Middle frontal gyrus (tissue), 1 donor: ENCODE measurements around the gene STYXL2.

Experiments used
- DNase-seq: peaks from one replicate; pipeline ENCODE4 v3.0.0-alpha.2; 2015; ENCODE audit warnings: low spot score; ENCODE audit errors: extremely low spot score

The STYXL2 gene

DNA sequence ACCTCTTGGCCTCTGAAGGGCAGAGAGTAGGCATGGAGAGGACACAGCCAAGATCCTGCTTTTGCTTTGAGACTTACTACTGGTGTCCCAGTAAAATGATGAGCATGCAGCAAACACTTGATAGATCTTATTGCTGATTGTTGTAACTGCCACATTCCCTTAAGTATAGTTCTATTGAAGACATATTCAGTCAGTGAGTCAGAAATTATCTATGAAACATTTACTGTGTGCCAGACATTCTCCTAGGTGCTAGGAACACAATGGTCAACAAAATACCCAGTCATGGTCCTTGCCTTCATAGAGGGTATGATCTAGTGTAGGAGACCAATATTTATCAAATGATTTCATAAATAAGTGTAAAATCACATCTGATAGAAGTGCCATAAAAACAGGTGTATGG lies 13.6 kb downstream of the STYXL2 start:
- DNase-seq = no peak

DNA sequence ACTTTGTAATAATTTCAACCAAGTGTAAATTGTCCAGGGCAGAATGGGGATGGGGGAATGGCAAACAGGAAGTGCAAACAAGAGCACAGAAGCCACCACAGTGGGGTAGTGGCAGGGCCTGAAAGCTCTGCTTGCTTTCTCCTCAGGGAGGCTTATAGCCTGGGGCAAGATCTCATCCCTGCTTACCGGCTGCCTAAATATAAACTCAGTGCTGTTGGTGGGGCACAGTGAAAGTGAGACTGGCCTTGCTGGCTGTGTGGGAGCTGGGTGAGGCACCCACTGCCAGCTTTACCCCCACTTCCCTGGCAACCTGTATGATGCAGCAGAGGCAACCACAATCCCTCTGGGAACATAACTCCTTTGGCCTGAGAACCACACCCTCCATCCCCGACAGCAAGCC lies 15.2 kb downstream of the STYXL2 start:
- DNase-seq = no peak

DNA sequence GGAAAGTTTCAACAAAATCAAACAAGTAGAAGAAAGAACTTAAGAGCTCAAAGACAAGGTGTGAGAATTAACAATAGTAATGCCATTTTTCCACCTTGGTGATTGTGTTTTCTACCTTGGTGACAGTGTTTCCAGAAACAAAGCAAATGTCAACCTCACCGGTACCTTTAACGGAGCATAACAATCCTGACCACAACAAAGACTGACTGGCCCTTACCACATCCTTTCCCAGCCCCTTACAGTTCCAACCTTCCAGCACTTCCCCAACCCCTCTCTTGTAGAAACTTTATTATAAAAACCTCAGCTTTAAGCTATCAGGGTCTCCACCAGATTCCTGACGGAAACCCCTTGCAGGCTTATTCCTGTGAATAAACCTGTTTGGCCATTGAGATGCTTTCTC lies 16.7 kb downstream of the STYXL2 start:
- DNase-seq = no peak

DNA sequence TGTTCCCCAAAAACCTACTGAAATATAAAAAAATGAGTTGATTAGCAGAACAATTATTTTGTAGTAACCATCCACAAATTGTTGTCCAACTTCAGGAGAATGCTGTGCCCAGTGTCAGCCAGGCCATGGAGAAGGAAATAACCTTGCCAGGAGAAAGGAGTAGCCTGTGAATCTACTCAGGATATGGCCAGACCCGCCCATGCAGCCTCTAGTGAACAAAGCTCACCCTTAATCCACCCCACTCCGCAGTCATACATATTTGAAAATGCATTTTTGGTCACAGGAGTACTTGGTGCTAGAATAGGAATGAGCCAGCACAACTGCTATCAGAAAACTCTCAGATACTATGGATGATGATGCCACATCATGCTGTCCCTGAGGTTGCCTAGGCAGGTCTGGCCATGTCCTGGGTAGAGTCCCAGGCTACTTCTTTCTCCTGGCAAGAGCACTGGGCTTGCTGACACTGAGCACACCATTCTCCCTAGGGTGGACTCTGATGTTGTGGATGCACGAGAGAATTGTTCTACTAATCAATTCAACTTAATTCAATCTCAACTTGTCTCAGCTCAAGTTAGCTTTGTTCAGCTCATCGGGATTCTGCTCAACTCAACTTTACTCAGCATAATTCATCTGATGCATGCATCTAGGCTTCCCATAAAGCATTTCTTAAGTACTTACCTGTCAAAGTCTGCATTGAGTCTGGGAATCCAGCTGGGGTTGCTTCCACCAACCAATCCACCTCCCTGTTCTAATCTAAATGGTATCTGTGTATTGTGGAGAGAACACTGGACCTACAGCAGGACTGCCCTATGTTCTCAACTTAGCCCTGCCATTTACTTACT lies 18.2 kb downstream of the STYXL2 start:
- DNase-seq = no peak

DNA sequence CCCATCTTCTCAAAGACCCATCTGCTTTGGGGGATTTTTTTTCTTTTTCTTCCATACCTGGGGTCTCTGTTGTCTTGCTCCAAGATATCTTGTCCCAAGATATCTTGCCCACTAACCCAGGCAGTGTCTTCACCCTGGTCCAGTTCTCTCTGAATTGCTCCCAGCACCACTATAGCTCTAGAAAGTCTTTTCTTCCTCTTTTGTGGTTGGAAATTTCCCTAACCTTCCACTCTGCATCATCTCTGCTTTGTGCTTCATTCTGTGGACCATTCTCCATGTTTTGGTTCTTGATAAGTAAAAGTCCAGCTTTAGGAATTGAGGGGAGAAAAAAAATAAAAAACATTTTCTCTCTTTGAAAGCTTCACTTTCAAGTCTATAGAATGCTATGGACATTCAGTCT lies 20.9 kb downstream of the STYXL2 start:
- DNase-seq = no peak

DNA sequence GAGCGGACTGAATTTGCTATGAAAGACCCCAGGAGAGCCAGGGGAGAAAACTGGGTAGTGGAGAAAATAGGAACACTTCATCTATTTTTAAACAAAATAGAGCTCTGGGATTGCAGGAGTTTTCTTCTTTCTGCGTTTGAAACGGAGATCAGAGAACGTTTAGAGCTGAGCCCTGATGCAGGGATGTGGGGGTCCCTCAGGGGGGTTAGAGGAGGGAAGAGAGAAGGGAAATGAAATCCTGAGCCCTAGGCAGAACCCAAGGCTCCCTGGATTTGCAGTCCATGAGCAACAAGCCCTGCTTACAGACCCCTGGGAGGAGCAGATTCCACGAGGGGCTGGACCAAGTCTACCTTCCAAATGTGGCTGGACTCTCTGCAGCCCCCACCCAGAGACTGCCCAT lies 21.8 kb downstream of the STYXL2 start:
- no peak for DNase-seq

DNA sequence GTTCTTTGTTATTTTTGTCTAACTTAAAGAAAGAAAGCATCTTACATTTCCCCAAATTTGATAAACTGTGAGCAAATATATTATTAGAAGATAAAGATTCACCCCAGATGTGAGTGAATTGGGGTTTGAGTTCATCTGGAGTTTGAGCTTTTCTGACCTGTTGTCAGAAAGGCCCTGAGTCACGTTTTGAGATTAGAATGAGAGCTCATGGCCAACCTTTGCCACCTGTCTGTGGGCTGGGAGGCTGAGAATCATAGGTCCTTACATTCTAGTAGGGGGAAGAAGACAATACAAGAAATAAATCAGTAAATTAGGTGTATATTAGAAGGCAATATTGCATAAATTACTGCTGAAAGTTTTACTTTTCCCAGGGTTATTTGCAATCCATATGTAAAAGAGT lies 22.3 kb downstream of the STYXL2 start:
- no peak for DNase-seq

DNA sequence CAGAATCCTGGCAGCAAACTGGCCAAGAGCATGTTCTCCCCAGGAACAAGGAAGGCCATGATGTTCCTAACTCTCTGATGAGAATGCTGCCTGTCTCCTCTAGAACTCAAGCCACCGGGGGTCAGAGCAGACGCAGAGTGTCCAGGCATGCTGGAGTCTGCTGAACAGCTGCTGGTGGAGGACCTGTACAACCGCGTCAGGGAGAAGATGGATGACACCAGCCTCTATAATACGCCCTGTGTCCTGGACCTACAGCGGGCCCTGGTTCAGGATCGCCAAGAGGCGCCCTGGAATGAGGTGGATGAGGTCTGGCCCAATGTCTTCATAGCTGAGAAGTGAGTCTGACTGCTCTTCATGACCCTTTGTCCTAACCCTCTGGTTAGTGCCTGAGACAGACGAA lies 23.4 kb downstream of the STYXL2 start:
- no peak for DNase-seq

DNA sequence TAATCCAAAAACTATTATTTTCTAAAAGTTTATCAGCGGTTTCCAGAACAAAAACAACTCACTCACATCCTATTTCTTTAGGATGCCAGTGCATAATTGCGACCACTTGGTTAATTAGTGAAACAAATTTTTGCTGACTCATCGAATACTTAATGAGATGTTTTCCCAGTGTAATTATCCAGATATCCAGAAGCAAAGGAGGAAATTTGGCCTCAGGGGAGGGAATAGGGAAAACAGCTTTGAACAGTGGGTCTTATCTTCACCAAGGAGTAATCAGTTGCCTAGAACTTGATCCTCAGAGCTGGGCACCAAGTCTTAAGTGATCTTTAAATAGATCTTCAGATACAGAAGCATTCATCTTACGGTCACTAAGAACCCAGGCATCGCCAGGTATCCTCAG lies 24.3 kb downstream of the STYXL2 start:
- DNase-seq = no peak

DNA sequence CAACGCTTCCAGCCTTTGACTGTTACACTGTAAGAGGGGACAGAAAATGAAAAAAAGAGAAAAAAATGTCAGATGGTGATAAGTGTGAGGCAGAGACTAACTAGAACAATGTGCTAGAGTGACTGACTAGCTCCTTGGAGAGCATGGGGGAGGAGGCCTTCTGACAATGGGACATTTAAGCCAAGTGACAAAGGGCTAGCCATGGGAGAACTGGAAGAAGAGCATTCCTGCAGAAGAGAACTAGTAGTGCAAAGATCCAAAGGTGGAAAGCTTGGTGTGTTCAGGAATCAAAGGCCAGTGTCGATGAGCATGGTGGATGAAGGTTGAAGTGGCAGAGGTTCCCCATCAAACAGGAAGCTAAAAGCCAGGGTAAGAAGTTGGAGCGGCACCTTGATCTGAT lies 25.8 kb downstream of the STYXL2 start:
- no peak for DNase-seq

DNA sequence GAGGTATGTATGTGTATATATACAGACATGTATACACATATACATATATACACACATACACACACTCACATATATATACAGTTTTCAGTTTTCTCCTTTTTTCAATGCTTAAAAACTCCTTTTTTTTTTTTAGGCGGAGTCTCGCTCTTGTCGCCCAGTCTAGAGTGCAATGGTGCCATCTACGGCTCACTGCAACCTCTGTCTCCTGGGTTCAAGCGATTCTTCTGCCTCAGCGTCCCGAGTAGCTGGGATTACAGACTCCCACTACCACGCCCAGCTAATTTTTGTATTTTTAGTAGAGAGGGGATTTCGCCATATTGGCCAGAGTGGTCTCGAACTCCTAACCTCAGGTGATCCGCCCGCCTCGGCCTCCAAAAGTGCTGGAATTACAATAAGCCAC lies 27.0 kb downstream of the STYXL2 start:
- no peak for DNase-seq

DNA sequence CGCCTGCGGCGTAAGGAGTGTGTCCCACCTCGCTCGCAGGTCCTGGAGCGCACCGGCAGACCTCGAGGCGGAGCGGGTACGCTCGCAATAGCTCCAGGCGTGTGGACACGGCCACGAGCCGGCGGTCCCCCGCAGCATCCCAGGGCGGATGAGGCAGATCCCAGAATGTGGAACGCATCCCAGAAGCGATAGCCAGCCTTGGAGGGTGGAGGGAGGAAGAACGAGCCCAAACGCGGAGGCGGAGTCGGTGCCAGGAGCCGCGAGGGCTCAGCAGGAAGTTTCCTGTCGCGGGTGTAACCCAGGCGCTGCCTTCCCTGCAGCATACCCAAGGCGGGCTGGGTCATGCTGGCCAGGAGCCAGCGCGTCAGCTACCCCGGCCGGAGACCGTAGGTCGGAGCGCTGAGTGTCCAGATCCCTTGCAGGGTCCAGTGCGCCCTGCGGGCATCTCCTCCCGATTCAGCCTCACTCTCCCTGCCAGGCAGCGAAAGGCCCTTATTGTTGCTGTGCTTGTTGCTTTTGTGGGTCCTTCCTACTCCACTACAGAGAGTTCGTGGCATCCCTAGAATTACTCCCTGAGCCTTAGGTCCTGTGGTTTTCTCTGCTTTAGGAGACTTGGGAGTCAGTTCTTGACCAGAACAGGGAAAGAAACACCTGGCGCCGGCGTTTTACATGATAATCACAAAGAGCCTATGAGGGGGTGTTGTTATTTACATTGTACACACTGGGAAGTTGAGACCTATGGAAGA lies 27.7 kb downstream of the STYXL2 start:
- DNase-seq = peak; percentile 24

DNA sequence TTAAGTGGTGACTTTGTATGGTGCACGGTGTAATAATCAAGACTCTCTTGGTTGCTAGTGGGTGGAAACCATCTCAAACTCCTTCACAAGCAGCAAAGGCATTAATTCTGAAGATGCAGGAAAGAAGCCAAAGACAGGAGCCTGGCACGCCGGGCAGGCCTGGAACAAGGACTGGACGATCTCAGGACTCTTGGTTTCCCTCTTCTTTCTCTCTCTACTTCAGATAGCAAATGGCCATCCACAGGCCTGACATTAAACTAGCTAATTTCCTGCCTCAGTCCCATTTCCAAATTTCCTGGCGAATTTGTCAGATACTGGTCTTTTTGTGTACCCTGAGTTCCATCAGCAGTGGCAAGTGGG lies 28.2 kb downstream of the STYXL2 start:
- DNase-seq = no peak

DNA sequence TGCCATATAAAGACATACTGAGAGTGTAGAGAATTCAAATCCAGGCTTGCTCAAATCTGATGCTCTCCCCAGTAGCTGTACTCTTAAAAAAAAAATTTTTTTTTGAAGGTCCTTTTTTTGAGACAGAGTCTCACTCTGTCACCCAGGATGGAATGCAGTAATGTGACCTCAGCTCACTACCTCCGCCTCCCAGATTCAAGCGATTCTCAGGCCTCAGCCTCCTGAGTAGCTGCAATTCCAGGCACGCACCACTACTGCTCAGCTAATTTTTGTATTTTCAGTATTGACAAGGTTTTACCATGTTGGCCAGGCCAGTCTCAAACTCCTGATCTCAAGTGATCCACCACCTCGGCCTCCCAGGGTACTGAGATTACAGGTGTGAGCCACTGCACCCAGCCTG lies 28.7 kb downstream of the STYXL2 start:
- DNase-seq = no peak

DNA sequence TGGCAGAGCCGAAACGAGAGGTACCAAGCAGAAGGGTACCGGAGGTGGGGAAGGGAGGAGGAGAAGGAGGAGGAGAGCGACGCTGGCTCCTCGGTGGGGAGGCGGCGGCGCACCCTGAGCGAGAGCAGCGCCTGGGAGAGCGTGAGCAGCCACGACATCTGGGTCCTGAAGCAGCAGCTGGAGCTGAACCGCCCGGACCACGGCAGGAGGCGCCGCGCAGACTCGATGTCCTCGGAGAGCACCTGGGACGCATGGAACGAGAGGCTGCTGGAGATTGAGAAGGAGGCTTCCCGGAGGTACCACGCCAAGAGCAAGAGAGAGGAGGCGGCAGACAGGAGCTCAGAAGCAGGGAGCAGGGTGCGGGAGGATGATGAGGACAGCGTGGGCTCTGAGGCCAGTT lies 32.4 kb downstream of the STYXL2 start:
- DNase-seq = no peak

DNA sequence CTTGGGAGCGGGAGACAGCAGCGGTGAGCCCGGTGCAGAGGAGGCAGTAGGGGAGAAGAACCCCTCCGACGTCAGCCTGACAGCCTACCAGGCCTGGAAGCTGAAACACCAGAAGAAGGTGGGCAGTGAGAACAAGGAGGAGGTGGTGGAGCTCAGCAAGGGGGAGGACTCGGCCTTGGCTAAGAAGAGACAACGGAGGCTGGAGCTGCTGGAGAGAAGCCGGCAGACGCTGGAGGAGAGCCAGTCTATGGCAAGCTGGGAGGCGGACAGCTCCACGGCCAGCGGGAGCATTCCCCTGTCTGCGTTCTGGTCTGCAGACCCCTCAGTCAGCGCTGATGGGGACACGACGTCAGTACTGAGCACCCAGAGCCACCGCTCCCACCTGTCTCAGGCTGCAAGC lies 32.9 kb downstream of the STYXL2 start:
- peak; percentile 60 for DNase-seq

DNA sequence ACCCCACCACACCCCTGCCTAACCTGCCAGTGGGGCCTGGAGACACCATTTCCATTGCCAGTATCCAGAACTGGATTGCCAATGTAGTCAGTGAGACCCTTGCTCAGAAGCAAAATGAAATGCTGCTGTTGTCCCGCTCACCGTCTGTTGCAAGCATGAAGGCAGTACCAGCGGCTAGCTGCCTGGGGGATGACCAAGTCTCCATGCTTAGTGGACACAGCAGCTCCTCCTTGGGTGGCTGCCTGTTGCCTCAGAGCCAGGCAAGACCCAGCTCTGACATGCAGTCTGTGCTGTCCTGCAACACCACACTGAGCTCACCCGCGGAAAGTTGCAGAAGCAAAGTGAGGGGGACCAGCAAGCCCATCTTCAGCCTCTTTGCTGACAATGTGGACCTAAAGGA lies 33.4 kb downstream of the STYXL2 start:
- no peak for DNase-seq

DNA sequence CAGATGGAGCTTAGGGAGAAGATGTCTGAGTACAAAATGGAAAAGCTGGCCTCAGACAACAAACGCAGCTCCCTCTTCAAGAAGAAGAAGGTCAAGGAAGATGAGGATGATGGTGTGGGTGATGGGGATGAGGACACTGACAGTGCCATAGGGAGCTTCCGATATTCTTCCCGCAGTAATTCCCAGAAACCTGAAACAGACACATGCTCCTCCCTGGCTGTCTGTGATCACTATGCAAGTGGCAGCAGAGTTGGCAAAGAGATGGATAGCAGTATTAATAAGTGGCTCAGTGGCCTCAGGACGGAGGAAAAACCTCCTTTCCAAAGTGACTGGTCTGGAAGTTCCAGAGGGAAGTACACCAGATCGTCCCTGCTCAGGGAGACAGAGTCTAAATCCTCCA lies 33.8 kb downstream of the STYXL2 start:
- DNase-seq = no peak

DNA sequence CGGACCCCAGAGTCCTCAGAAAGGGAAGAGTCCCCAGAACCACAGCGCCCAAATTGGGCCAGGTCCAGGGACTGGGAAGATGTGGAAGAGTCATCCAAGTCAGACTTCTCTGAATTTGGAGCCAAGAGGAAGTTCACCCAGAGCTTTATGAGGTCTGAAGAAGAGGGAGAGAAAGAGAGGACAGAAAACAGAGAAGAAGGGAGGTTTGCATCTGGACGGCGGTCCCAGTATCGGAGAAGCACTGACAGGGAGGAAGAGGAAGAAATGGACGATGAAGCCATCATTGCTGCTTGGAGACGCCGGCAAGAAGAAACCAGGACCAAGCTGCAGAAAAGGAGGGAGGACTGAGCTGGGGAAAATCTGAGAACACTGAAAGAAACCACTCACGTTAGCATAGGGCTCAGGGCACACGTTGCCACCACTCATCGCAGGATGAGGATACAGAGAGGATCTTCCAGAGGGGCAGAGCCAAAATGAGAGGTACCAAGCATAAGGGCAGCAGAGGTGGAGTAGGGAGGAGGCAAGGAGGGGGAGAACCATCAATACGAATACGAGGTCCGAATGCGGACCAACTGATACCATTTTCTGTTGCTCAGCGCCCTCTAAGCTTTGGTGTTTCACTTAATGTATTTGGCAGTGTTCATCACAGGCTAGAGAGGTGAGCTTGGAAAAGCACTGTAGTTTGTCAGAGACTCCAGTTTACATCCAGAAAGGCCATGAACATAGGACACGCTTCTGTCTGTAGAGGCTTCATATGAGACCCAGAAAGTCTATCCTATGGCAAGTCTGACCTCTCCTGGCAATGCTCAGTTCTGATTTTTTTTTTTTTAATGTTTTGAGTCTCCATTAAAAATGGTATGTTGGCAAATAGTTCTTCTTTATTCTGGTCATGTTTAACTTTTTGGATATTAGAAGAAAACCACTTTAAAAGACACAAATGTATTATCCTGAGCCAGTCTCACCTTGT lies 34.7 kb downstream of the STYXL2 start:
- DNase-seq = no peak

DNA sequence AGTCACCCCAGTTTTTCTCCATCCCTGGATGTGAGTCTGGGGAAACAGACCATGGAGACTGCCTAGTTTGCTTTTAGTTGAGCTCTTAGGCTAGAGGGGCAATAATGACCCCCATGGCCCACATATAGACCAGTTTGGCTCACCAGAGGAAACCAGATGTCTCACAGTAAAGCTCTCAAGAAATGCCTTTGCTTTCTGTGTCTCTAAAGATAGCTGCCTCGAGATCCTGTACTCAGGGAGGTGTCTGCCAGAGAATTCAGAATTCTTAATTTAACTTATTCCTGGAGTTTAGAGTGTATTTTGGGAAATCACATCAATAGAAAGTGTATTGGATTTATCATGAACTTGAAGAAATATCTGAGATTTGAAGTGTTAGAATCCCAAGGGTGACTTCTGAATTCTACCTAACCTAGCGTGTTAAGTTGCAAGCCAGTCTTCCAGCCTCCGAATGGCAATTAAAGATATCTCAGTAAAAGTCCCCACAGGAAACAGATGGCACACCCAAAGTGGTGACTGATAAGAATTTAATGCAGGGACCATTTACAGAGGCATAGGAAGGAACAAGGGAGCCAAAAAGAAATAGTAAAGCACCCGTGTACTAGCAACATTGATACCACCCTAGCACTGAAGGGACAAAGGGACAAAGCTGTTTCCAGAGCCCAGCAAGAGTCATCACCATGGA lies 37.1 kb downstream of the STYXL2 start:
- no peak for DNase-seq

DNA sequence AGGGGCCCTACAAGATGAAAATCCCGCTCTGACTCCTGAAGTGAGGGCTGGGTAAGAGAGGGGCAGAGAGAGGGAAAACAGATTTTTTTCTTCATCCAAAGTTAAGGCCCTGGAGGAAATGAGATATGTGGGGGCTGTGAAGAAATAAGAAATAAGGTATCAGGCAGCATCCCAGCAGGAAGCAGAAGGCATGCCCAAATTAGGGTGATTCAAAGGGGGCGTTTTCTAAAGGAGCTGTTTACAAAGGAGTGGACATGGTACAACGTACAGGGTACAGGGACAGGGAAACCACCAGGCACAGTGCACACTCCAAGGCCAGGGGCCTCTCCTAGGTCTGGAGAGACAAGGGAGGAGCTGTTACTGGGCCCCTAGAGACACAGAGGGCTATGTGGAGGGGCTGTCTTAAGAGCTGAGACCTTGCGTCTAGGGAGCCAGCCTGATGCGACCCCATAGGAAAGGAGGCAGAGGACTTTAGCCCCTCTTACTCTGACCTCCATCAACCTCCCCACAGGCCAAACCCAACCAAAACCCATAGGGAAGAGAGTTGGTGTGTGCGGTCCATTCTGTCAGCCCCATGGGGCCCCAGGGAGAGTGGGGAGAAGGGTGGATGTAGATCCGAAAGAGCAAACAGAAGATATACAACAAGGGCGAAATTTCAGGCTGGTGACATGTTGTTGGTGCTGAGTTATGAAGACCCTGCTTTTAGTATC lies 38.6 kb downstream of the STYXL2 start:
- DNase-seq = no peak
